PC-9 (cell line): Measurements from ENCODE around the gene DIP2C. TPM values are rescaled to one million over a fixed set of nuclear protein-coding genes. Genes with fewer than 3 reads are reported as not detected.

Experiments
- BruUV-seq: library from RNA; stranded (reverse); fragments of 400-500 nt; replicated peaks from 2 replicates; lab custom pipeline; 2021; lab: Mats Ljungman, UMichigan
- CTCF ChIA-PET: fragments of 300-600 bp; sonication (Branson Sonifier 250); formaldehyde crosslinking; loops from one replicate; lab custom pipeline; 2022; ENCODE audit warnings: antibody characterized with exemption; lab: Charles Lee
- POLR2A ChIA-PET: fragments of 300-600 bp; sonication (Branson Sonifier 250); formaldehyde crosslinking; loops from one replicate; lab custom pipeline; 2022; ENCODE audit warnings: antibody characterized with exemption; ENCODE audit not compliant: unreplicated experiment; lab: Charles Lee
- DNase-seq, 2 experiments: peaks; one replicate each; pipeline versions ENCODE4 v3.0.0 to v3.0.0-alpha.2; 2015 to 2022; ENCODE audit warnings: mixed read lengths in 1 of 2
- H2AFZ ChIP-seq: fragments of 200-600 bp; sonication (generic); 2 replicates; pipeline ENCODE4 v1.8.1; 2017; ENCODE audit warnings: antibody characterized with exemption
- H3F3A ChIP-seq: fragments of 200-600 bp; sonication (generic); 2 replicates; pipeline ENCODE4 v1.8.1; 2017; ENCODE audit warnings: antibody characterized with exemption, mild to moderate bottlenecking, low read depth; ENCODE audit not compliant: insufficient read depth
- H3K27ac ChIP-seq: fragments of 200-600 bp; sonication (generic); 2 replicates; pipeline ENCODE4 v1.6.1; 2016; ENCODE audit warnings: mixed run types
- H3K27me3 ChIP-seq: fragments of 200-600 bp; sonication (generic); 2 replicates; pipeline ENCODE4 v1.6.1; 2016; ENCODE audit warnings: low read depth, mixed run types; ENCODE audit not compliant: insufficient read depth
- H3K36me3 ChIP-seq: fragments of 200-600 bp; sonication (generic); 2 replicates; pipeline ENCODE4 v1.6.1; 2016; ENCODE audit warnings: low read depth, mixed run types
- H3K4me1 ChIP-seq: fragments of 200-600 bp; sonication (generic); replicated peaks from 2 replicates; pipeline ENCODE4 v1.6.1; 2016; ENCODE audit warnings: mixed run types; ENCODE audit not compliant: insufficient read depth
- H3K4me2 ChIP-seq: fragments of 200-600 bp; sonication (generic); 2 replicates; pipeline ENCODE4 v1.6.1; 2017; ENCODE audit warnings: mixed run types
- H3K4me3 ChIP-seq: fragments of 200-600 bp; sonication (generic); 2 replicates; pipeline ENCODE4 v1.6.1; 2016; ENCODE audit warnings: mixed run types
- H3K79me2 ChIP-seq: fragments of 200-600 bp; sonication (generic); 2 replicates; pipeline ENCODE4 v1.6.1; 2017; ENCODE audit warnings: low read depth, mixed run types
- H3K9me2 ChIP-seq: fragments of 200-600 bp; sonication (generic); 2 replicates; pipeline ENCODE4 v1.8.1; 2017; ENCODE audit warnings: mild to moderate bottlenecking; ENCODE audit not compliant: insufficient read depth
- H3K9me3 ChIP-seq: fragments of 200-600 bp; sonication (generic); 2 replicates; pipeline ENCODE4 v1.8.1; 2016; ENCODE audit warnings: low read depth; ENCODE audit not compliant: insufficient read depth
- H4K20me1 ChIP-seq: fragments of 200-600 bp; sonication (generic); 2 replicates; pipeline ENCODE4 v1.8.1; 2017; ENCODE audit not compliant: insufficient read depth
- EZH2 ChIP-seq: fragments of 200-600 bp; sonication (generic); IDR thresholded peaks from 2 replicates; pipeline ENCODE4 v1.8.0; 2017; ENCODE audit warnings: antibody characterized with exemption, low read depth
- intact Hi-C: fragments of 100-400 bp; cut with micrococcal nuclease; formaldehyde crosslinking; loops from one replicate; pipeline ENCODE4 v1.10.0; 2022; ENCODE audit not compliant: unreplicated experiment
- total RNA-seq: library from RNA; stranded (reverse); gene quantifications from 2 replicates; pipeline ENCODE4 v1.2.3, GENCODE V29; 2021
- TF ChIP-seq, protein P1 (sequence below): fragments of 200-600 bp; sonication (generic); conservative IDR thresholded peaks from 2 replicates; pipeline ENCODE4 v1.6.1; 2017; ENCODE audit warnings: mixed run types, antibody characterized with exemption, mild to moderate bottlenecking, moderate library complexity

Gene DIP2C
- total RNA-seq, 1 experiment from 2014 or later: 0.83 TPM

DNA sequence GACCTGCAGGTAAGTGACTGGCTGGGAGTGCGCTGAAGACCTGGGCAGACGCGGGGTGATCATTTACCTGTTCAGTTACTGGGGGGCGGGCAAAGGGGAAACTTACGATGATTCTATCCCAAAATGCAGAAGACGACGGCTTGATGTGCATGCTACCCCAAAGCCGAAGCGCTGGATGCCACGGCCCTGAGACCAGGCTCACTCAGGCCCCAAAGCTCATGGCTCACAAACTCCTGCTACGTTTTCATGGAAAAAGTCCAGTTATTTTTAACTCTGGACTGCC, 200.6 kb downstream of the DIP2C start:
- ChIA-PET CTCF (no interaction called here), POLR2A (no interaction called here)
- Histone ChIP-seq H2AFZ (no peak overlapping the region), H3K79me2 (no peaks in the 10 kb centered on the region), H3K36me3 (no peaks in the 10 kb centered on the region), H3K9me2 (no peaks in the 10 kb centered on the region), H3F3A (no peaks in the 10 kb centered on the region), H3K9me3 (no peaks in the 10 kb centered on the region), H4K20me1 (no peaks in the 10 kb centered on the region), H3K4me1 (no peaks in the 10 kb centered on the region), H3K4me3 (no peak overlapping the region), H3K27me3 (peaks cover 86% of the 10 kb centered on the region), H3K4me2 (no peak overlapping the region), H3K27ac (no peak overlapping the region)
- DNase-seq: no peak
- intact Hi-C loops: no loop called here
- BruUV-seq: no TSS peak
- TF ChIP-seq, protein P1, sequence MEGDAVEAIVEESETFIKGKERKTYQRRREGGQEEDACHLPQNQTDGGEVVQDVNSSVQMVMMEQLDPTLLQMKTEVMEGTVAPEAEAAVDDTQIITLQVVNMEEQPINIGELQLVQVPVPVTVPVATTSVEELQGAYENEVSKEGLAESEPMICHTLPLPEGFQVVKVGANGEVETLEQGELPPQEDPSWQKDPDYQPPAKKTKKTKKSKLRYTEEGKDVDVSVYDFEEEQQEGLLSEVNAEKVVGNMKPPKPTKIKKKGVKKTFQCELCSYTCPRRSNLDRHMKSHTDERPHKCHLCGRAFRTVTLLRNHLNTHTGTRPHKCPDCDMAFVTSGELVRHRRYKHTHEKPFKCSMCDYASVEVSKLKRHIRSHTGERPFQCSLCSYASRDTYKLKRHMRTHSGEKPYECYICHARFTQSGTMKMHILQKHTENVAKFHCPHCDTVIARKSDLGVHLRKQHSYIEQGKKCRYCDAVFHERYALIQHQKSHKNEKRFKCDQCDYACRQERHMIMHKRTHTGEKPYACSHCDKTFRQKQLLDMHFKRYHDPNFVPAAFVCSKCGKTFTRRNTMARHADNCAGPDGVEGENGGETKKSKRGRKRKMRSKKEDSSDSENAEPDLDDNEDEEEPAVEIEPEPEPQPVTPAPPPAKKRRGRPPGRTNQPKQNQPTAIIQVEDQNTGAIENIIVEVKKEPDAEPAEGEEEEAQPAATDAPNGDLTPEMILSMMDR: no peak
- TF ChIP-seq EZH2: no peak

DNA sequence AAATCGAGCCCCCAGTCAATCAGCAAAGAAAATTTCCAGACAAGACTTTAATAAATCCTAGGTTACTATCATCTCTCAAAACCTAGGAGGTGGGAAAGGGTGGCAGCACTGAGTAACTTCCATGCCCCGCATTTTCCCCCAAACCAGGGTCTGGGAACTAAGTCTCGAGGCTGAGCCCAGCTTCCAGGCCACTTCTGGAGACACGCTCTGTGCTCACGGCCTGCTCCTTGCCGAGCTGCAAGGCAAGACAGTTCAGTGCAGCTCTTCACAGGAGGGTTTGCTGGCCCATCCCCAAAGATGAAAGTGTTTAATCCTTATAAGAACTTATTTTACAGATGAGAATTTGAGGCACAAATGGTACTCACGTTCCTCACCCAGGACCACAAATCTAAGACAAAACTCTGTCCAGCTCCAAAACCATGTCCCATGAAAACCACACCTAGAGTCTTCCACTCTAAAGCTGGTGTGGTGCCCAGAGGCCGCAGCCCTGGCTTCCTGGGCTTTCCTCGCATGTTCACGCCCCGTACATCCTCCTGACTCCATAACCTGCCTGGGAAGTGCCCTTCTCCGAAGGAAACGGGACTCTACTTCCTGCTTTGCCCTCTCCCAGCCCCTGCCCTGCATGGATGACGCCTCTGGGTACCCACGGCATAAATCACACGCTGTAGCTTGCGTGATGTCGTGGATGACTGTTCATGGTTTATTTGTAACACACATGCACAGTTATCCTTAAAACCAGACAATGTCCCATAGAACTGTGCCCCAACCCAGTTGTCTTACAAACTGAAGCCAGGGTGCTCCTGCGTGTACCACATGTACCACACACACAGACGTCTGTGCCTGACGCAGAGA, 201.2 kb downstream of the DIP2C start:
- intact Hi-C loops: no loop called here
- TF ChIP-seq, protein P1: no peak
- no peak for TF ChIP-seq EZH2
- H3K4me3 ChIP-seq: no peak overlapping the region
- no peaks in the 10 kb centered on the region for H4K20me1 ChIP-seq
- H3K79me2 ChIP-seq: no peaks in the 10 kb centered on the region
- no TSS peak for BruUV-seq
- no peak overlapping the region for H3K27ac ChIP-seq
- H3F3A ChIP-seq: no peaks in the 10 kb centered on the region
- no peak overlapping the region for H3K4me2 ChIP-seq
- no peak overlapping the region for H2AFZ ChIP-seq
- H3K9me3 ChIP-seq: no peaks in the 10 kb centered on the region
- no peak for DNase-seq
- H3K27me3 ChIP-seq: peaks cover 87% of the 10 kb centered on the region
- H3K4me1 ChIP-seq: no peaks in the 10 kb centered on the region
- CTCF ChIA-PET: no interaction called here
- POLR2A ChIA-PET: no interaction called here
- no peaks in the 10 kb centered on the region for H3K36me3 ChIP-seq
- no peaks in the 10 kb centered on the region for H3K9me2 ChIP-seq

DNA sequence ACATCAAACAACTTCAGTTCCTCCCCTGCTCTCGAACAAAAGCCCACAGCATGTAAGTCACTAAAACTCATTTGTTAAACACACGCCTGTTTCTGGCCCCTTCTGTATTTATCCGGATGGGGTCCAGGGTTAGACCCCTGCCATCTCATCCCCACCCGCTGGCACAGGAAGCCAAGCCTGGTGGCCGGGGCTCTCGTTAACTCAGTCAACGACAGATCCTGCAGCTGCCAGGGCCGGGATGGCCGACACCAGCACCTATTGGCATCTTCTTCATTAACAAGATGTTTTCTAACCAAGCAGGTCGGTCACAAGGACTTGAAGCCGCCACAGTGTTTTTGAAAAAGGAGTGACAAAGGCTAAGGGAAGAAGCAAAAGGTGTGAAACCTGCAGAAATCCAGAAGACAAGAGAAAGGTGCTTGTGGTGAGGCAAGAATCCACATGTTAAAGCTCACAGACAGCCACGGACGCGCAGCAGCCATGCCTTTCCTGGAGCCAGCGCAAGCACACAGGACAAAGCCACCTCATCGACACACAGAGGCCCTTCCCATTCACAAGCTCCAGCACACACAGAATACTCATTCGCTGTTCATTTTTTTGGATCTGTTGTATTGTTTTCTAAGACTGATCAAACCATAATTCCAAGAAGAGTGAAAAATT, 202.7 kb downstream of the DIP2C start:
- peaks cover 86% of the 10 kb centered on the region for H3K27me3 ChIP-seq
- intact Hi-C loops: no loop called here
- no peak overlapping the region for H3K4me3 ChIP-seq
- ChIA-PET CTCF (no interaction called here), POLR2A (no interaction called here)
- no peak for DNase-seq
- H3K27ac ChIP-seq: no peak overlapping the region
- TF ChIP-seq, protein P1: no peak
- TF ChIP-seq EZH2: no peak
- no peaks in the 10 kb centered on the region for H3F3A ChIP-seq
- no peaks in the 10 kb centered on the region for H3K4me1 ChIP-seq
- no peaks in the 10 kb centered on the region for H4K20me1 ChIP-seq
- no peak overlapping the region for H3K4me2 ChIP-seq
- no peaks in the 10 kb centered on the region for H3K9me2 ChIP-seq
- H3K36me3 ChIP-seq: no peaks in the 10 kb centered on the region
- no peaks in the 10 kb centered on the region for H3K9me3 ChIP-seq
- no peaks in the 10 kb centered on the region for H3K79me2 ChIP-seq
- H2AFZ ChIP-seq: no peak overlapping the region
- no TSS peak for BruUV-seq
